Neural cell (in vitro differentiated cells): Measurements from ENCODE around the gene RCL1.

Source experiments
- CTCF ChIP-seq: fragments of 450-650 bp; IDR thresholded peaks from 2 replicates; pipeline ENCODE4 v1.5.1; 2014; ENCODE audit warnings: antibody characterized with exemption, mild to moderate bottlenecking, moderate library complexity; ENCODE audit not compliant: poor library complexity, severe bottlenecking
- EP300 ChIP-seq: fragments of 450-650 bp; conservative IDR thresholded peaks from 2 replicates; pipeline ENCODE4 v1.6.1; 2014; ENCODE audit warnings: antibody characterized with exemption, mild to moderate bottlenecking, moderate library complexity; ENCODE audit not compliant: poor library complexity, severe bottlenecking
- EZH2 ChIP-seq: fragments of 200-600, 300-800 bp; shearing (Covaris generic), sonication (generic); IDR thresholded peaks from 2 replicates; pipeline ENCODE4 v1.6.1; 2014; ENCODE audit warnings: antibody characterized with exemption, low read length, borderline replicate concordance, mild to moderate bottlenecking; ENCODE audit not compliant: insufficient read depth, poor library complexity, severe bottlenecking
- POLR2AphosphoS5 ChIP-seq: IDR thresholded peaks from 2 replicates; pipeline ENCODE4 v1.6.1; 2012
- RAD21 ChIP-seq: fragments of 450-650 bp; conservative IDR thresholded peaks from 2 replicates; pipeline ENCODE4 v1.6.1; 2014; ENCODE audit warnings: antibody characterized with exemption, mild to moderate bottlenecking, moderate library complexity
- REST ChIP-seq: IDR thresholded peaks from 2 replicates; pipeline ENCODE4 v1.6.1; 2012; ENCODE audit warnings: borderline replicate concordance
- TAF1 ChIP-seq: IDR thresholded peaks from 2 replicates; pipeline ENCODE4 v1.6.1; 2012; ENCODE audit warnings: low read depth

- TF ChIP-seq REST: no peak
- no peak for TF ChIP-seq CTCF
- TF ChIP-seq EZH2: no peak
- TF ChIP-seq TAF1: no peak
- no peak for TF ChIP-seq EP300
- TF ChIP-seq POLR2AphosphoS5: no peak
- TF ChIP-seq RAD21: no peak
Observed at GRCh38 chr9:4862506-4863250, 69.9 kb downstream of the RCL1 start.
